GM18951 (cell line): ENCODE measurements around the gene HAVCR1.
"Not testable (repeated sequence)": the region's sequence is repeated elsewhere in the genome, so short reads cannot be mapped to it uniquely, and the experiment has no call there.

Experiments
- POLR2A ChIP-seq: IDR thresholded peaks from 4 replicates; pipeline ENCODE4 v1.6.1; 2011; ENCODE audit warnings: mild to moderate bottlenecking; ENCODE audit not compliant: insufficient read length, insufficient read depth; ENCODE audit errors: extremely low read depth
- in situ Hi-C: fragments of 300-500 bp; cut with MboI; formaldehyde crosslinking; loops from one replicate; pipeline ENCODE4 v1.12.0; 2022; ENCODE audit warnings: low sequenced_read_pairs, mixed read lengths, inconsistent platforms; ENCODE audit not compliant: unreplicated experiment

Gene HAVCR1

DNA sequence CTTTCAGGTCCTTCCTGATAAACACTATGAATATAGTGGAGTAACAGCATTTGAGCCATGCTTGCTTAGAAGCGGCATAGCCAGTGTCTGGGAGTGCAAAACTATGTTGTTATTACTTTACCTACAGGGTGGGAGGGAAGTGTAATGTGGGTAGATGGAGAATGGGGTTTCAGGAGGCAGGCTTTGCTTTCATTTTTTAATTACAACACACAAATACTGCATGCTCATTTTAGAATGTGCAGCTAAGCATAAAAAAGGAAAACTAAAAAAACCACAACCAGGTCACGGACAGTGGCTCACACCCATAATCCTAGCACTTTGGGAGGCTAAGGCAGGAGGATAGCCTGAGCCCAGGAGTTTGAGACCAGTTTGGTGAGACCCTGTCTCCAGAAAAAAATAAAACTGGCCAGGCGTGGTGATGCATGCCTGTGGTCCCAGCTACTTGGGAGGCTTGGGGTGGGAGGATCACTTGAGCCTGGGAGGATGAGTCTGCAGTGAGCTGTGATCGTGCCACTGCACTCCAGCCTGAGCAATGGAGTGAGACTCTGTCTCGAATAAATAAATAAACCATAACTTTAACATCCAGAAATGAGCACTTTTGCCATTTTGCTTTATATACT lies 20.2 kb downstream of the HAVCR1 start:
- in situ Hi-C loops, result no loop called here
- no peak for TF ChIP-seq POLR2A

- in situ Hi-C loops, result not testable (repeated sequence)
Observed at GRCh38 chr5:157034106-157035072, 24.5 kb downstream of the HAVCR1 start.

DNA sequence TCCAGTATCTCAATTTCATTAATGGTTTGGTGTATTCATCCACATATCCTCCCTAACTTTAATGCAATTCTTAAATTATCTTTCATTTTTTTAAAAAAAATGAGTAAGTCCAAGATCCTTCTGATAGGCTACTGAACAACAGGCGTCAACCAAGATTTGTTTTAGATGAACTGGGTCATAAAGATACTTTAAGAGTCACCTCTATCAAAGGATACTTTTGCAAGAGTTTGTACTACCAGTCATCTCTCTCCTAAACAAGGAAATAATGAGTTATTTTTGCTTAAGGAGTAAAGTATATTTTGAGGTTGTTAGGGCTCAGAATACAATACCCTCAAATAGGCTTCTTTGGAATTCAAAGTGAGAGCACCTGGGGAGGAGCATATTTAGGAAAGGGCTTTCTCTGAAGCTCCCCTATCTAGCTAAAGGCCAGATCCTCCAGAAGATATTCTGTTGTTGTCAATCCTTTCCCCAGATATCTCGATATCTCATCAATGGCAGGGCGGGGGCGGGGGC lies 25.8 kb downstream of the HAVCR1 start:
- in situ Hi-C loops, result no loop called here
- TF ChIP-seq POLR2A, result no peak

DNA sequence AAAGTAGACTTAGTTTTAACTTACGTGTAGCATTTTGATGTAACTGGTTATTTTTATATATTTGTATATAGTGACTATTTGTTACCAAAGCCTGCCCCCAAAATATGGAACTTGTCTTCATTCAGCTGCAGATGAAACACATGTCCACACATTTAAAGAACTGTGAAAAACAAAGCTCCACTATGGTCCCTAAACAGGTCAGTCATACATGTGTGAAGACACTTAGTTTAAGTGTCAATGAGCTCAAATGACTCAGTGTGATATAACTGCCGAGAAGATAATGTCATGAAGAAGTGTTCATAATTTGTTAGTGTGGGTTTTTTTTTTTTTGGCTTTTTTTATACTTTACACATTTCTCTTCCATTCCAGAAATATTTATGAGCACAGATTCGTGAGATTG lies 28.2 kb downstream of the HAVCR1 start:
- no peak for TF ChIP-seq POLR2A
- in situ Hi-C loops, result no loop called here

DNA sequence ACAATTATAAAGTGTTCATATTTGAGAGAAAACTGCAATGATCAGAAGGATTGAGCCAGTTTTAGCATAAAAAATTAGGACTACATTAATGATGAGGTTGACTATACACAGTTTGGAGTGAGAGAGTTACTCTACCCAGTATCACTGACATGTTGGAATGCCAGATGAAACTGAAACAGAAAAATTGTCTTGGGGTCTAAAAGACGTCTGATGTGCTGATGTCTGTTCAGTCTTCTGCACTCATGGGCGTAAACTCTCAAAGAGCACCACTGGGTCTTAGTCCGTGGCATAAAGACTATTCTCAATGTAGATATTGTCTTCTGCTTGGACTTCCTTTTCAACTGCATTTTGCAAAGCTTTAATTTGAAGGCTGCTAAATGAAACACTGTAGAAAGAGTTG lies 29.5 kb downstream of the HAVCR1 start:
- in situ Hi-C loops, result no loop called here
- TF ChIP-seq POLR2A, result no peak

- in situ Hi-C loops, result not testable (repeated sequence)
Observed at GRCh38 chr5:157027663-157028062, 31.3 kb downstream of the HAVCR1 start.

- in situ Hi-C loops, result no loop called here
- TF ChIP-seq POLR2A, result no peak
Observed at GRCh38 chr5:157026789-157027424, 32.0 kb downstream of the HAVCR1 start.

DNA sequence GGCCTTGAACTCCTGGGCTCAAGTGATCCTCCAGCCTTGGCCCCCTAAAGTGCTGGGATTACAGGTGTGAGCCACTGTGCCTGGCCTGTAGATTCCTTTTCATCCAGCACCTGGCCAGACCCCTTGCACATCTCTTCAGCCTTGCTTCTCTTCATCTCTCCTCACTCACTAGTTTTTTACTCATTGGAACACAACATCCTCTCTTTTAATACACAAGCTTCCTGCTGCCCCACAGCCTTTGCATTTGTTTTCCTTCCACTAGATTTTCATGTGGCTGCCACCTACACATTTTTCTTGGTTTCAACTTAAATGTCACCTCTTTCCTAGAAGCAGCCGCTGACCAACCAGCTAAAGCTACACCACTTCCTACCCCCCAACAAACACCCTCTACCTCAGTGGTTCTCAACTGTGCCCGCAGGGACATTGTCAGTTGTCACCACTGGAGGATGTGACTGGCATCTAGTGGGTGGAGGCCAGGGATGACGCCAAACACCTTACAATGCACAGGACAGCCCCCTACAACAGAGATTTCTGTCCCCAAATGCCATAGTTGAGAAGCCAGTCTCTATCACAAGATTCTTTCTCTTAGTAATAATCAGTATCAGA lies 33.7 kb downstream of the HAVCR1 start:
- TF ChIP-seq POLR2A, result no peak
- in situ Hi-C loops, result no loop called here

DNA sequence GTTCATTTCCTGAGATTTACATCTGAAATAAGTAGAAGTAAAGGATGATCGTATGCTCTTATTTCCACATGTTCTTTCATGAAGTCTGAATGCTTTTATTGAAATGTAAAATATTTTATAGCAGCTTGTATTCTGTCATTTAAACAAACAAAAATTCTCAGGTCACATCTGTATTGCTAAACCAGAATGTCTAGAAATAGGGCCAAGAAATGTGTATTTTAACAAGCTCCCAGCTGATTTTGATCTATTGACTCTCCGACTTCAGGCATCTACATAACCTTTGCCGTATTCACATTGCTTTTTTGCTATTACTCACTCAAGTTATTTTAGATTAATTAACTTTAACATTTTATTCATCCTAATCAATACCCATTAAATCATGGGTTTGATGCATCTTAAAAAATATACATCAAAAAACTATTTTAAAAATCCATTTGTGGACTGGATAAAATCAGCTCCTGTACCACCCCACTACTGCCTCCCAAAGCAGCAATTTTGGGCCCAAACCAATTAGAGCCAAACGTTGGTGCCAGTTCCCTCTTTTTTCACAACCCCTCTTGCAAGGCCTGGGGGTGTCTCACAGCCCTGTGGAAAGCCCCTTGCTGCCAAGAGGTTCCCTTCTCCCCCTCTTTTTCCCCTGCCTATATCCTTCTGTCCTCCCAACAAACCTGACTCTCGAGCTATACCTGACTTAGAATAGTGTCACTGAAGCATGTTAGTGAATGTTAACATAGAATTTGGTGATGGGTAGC lies 34.5 kb downstream of the HAVCR1 start:
- TF ChIP-seq POLR2A, result no peak
- in situ Hi-C loops, result no loop called here

GRCh38 chr5:157022024-157022423 lies 36.9 kb downstream of the HAVCR1 start:
- in situ Hi-C loops, result no loop called here
- TF ChIP-seq POLR2A, result no peak

GRCh38 chr5:157020511-157021222 lies 38.2 kb downstream of the HAVCR1 start:
- in situ Hi-C loops, result no loop called here
- TF ChIP-seq POLR2A, result no peak

GRCh38 chr5:157020002-157020401 lies 38.9 kb downstream of the HAVCR1 start:
- no peak for TF ChIP-seq POLR2A
- in situ Hi-C loops, result no loop called here

DNA sequence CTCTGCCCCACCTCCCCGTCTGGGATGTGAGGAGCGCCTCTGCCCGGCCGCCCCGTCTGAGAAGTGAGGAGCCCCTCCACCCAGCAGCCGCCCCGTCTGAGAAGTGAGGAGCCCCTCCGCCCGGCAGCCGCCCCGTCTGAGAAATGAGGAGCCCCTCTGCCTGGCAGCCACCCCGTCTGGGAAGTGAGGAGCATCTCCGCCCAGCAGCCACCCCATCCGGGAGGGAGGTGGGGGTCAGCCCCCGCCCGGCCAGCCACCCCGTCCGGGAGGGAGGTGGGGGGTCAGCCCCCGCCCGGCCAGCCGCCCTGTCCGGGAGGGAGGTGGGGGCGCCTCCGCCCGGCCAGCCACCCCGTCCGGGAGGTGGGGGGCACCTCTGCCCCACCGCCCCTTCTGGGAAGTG lies 44.8 kb downstream of the HAVCR1 start:
- in situ Hi-C loops, result not testable (repeated sequence)
